ENCODE measurements around the gene GAL3ST1.
"Not testable (repeated sequence)": the region's sequence is repeated elsewhere in the genome, so short reads cannot be mapped to it uniquely, and the experiment has no call there.

GAL3ST1 gene

GRCh38 chr22:30561402-30562189, 12.9 kb downstream of the GAL3ST1 start:
- H3K27ac ChIP-seq (ENCODE audit: insufficient read depth in 1 of 2, low read depth in 1 of 2, low read length in 2 of 2, poor library complexity in 1 of 2, severe bottlenecking in 2 of 2): no peak overlapping the region
- H3K4me1 ChIP-seq (ENCODE audit: control extremely low read depth in 1 of 4, control insufficient read depth in 4 of 4, insufficient read depth in 4 of 4, low read length in 3 of 4): no peaks in the 10 kb centered on the region
- H3K9me3 ChIP-seq (ENCODE audit: control extremely low read depth in 1 of 5, control insufficient read depth in 4 of 5, insufficient read depth in 2 of 5, low read depth in 1 of 5, low read length in 4 of 5): no peaks in the 10 kb centered on the region
- 79% methylated on average over 10 of the region's 10 CpGs for WGBS (ENCODE audit: insufficient coverage)
- no peak for DNase-seq
- POLR2A ChIA-PET: no interaction called here
- CTCF ChIA-PET: interaction anchor here (0.6 to 0.9 kb wide), 2 partner anchors 9 to 601 kb away, joined by 3 read pairs; no protein-coding TSS in a partner anchor
- peaks cover 0 to 10% (median 0%) of the 10 kb centered on the region in 5 experiments for H3K27me3 ChIP-seq (replicated peaks in 2 of 5; ENCODE audit: control insufficient read depth in 4 of 5, insufficient read depth in 5 of 5, low read length in 4 of 5)
- no peaks in the 10 kb centered on the region for H3K36me3 ChIP-seq (ENCODE audit: control insufficient read depth in 4 of 4, insufficient read depth in 4 of 4, low read length in 3 of 4)
- no peak overlapping the region for H3K4me3 ChIP-seq (ENCODE audit: control insufficient read depth in 1 of 7, extremely low read depth in 1 of 7, insufficient read depth in 4 of 7, low read depth in 2 of 7, low read length in 6 of 7)

- 95% methylated on average over 6 of the region's 11 CpGs for WGBS (ENCODE audit: insufficient coverage)
- CTCF ChIA-PET; H3K4me1 ChIP-seq (ENCODE audit: control extremely low read depth in 1 of 4, control insufficient read depth in 4 of 4, insufficient read depth in 4 of 4, low read length in 3 of 4); POLR2A ChIA-PET; H3K4me3 ChIP-seq (ENCODE audit: control insufficient read depth in 1 of 7, extremely low read depth in 1 of 7, insufficient read depth in 4 of 7, low read depth in 2 of 7, low read length in 6 of 7); H3K9me3 ChIP-seq (ENCODE audit: control extremely low read depth in 1 of 5, control insufficient read depth in 4 of 5, insufficient read depth in 2 of 5, low read depth in 1 of 5, low read length in 4 of 5); H3K36me3 ChIP-seq (ENCODE audit: control insufficient read depth in 4 of 4, insufficient read depth in 4 of 4, low read length in 3 of 4); H3K27me3 ChIP-seq (replicated peaks in 2 of 5; ENCODE audit: control insufficient read depth in 4 of 5, insufficient read depth in 5 of 5, low read length in 4 of 5); H3K27ac ChIP-seq (ENCODE audit: insufficient read depth in 1 of 2, low read depth in 1 of 2, low read length in 2 of 2, poor library complexity in 1 of 2, severe bottlenecking in 2 of 2); DNase-seq: not testable (repeated sequence)
Measured at GRCh38 chr22:30560643-30561202, 13.7 kb downstream of the GAL3ST1 start.

- no peaks in the 10 kb centered on the region for H3K36me3 ChIP-seq (ENCODE audit: control insufficient read depth in 4 of 4, insufficient read depth in 4 of 4, low read length in 3 of 4)
Measured at GRCh38 chr22:30559889-30560288, 14.6 kb downstream of the GAL3ST1 start.

GRCh38 chr22:30557243-30557642, 17.2 kb downstream of the GAL3ST1 start:
- ChIA-PET CTCF (no interaction called here), POLR2A (no interaction called here)
- H3K4me3 ChIP-seq (ENCODE audit: control insufficient read depth in 1 of 7, extremely low read depth in 1 of 7, insufficient read depth in 4 of 7, low read depth in 2 of 7, low read length in 6 of 7): no peak overlapping the region
- H3K9me3 ChIP-seq (ENCODE audit: control extremely low read depth in 1 of 5, control insufficient read depth in 4 of 5, insufficient read depth in 2 of 5, low read depth in 1 of 5, low read length in 4 of 5): no peaks in the 10 kb centered on the region
- DNase-seq: no peak
- WGBS (ENCODE audit: insufficient coverage): 91% methylated on average over 7 of the region's 8 CpGs
- no peaks in the 10 kb centered on the region for H3K4me1 ChIP-seq (ENCODE audit: control extremely low read depth in 1 of 4, control insufficient read depth in 4 of 4, insufficient read depth in 4 of 4, low read length in 3 of 4)
- H3K36me3 ChIP-seq (ENCODE audit: control insufficient read depth in 4 of 4, insufficient read depth in 4 of 4, low read length in 3 of 4): no peaks in the 10 kb centered on the region
- H3K27me3 ChIP-seq (replicated peaks in 2 of 5; ENCODE audit: control insufficient read depth in 4 of 5, insufficient read depth in 5 of 5, low read length in 4 of 5): peaks cover 0 to 2% (median 0%) of the 10 kb centered on the region in 5 experiments
- H3K27ac ChIP-seq (ENCODE audit: insufficient read depth in 1 of 2, low read depth in 1 of 2, low read length in 2 of 2, poor library complexity in 1 of 2, severe bottlenecking in 2 of 2): no peak overlapping the region

More at GRCh38 chr22:30559889-30560288, 14.6 kb downstream of the GAL3ST1 start:
- Histone ChIP-seq H3K4me3 (ENCODE audit: control insufficient read depth in 1 of 7, extremely low read depth in 1 of 7, insufficient read depth in 4 of 7, low read depth in 2 of 7, low read length in 6 of 7) (no peak overlapping the region), H3K4me1 (ENCODE audit: control extremely low read depth in 1 of 4, control insufficient read depth in 4 of 4, insufficient read depth in 4 of 4, low read length in 3 of 4) (no peaks in the 10 kb centered on the region), H3K27ac (ENCODE audit: insufficient read depth in 1 of 2, low read depth in 1 of 2, low read length in 2 of 2, poor library complexity in 1 of 2, severe bottlenecking in 2 of 2) (no peak overlapping the region), H3K27me3 (replicated peaks in 2 of 5; ENCODE audit: control insufficient read depth in 4 of 5, insufficient read depth in 5 of 5, low read length in 4 of 5) (peaks cover 0 to 3% (median 0%) of the 10 kb centered on the region in 5 experiments), H3K9me3 (ENCODE audit: control extremely low read depth in 1 of 5, control insufficient read depth in 4 of 5, insufficient read depth in 2 of 5, low read depth in 1 of 5, low read length in 4 of 5) (no peaks in the 10 kb centered on the region)
- no peak for DNase-seq
- WGBS (ENCODE audit: insufficient coverage): 100% methylated on average over 4 of the region's 6 CpGs
- POLR2A ChIA-PET: no interaction called here
- CTCF ChIA-PET: no interaction called here

GRCh38 chr22:30556388-30556787, 18.1 kb downstream of the GAL3ST1 start:
- Histone ChIP-seq H3K9me3 (ENCODE audit: control extremely low read depth in 1 of 5, control insufficient read depth in 4 of 5, insufficient read depth in 2 of 5, low read depth in 1 of 5, low read length in 4 of 5) (no peaks in the 10 kb centered on the region), H3K27ac (ENCODE audit: insufficient read depth in 1 of 2, low read depth in 1 of 2, low read length in 2 of 2, poor library complexity in 1 of 2, severe bottlenecking in 2 of 2) (no peak overlapping the region), H3K4me1 (ENCODE audit: control extremely low read depth in 1 of 4, control insufficient read depth in 4 of 4, insufficient read depth in 4 of 4, low read length in 3 of 4) (no peaks in the 10 kb centered on the region), H3K4me3 (ENCODE audit: control insufficient read depth in 1 of 7, extremely low read depth in 1 of 7, insufficient read depth in 4 of 7, low read depth in 2 of 7, low read length in 6 of 7) (no peak overlapping the region), H3K27me3 (replicated peaks in 2 of 5; ENCODE audit: control insufficient read depth in 4 of 5, insufficient read depth in 5 of 5, low read length in 4 of 5) (no peaks in the 10 kb centered on the region), H3K36me3 (ENCODE audit: control insufficient read depth in 4 of 4, insufficient read depth in 4 of 4, low read length in 3 of 4) (no peaks in the 10 kb centered on the region)
- 100% methylated on average over 3 of the region's 6 CpGs for WGBS (ENCODE audit: insufficient coverage)
- POLR2A ChIA-PET: no interaction called here
- CTCF ChIA-PET: no interaction called here
- DNase-seq: no peak

- Histone ChIP-seq H3K27me3 (replicated peaks in 2 of 5; ENCODE audit: control insufficient read depth in 4 of 5, insufficient read depth in 5 of 5, low read length in 4 of 5) (peaks cover 0 to 2% (median 0%) of the 10 kb centered on the region in 5 experiments), H3K9me3 (ENCODE audit: control extremely low read depth in 1 of 5, control insufficient read depth in 4 of 5, insufficient read depth in 2 of 5, low read depth in 1 of 5, low read length in 4 of 5) (no peaks in the 10 kb centered on the region), H3K36me3 (ENCODE audit: control insufficient read depth in 4 of 4, insufficient read depth in 4 of 4, low read length in 3 of 4) (no peaks in the 10 kb centered on the region), H3K4me1 (ENCODE audit: control extremely low read depth in 1 of 4, control insufficient read depth in 4 of 4, insufficient read depth in 4 of 4, low read length in 3 of 4) (no peaks in the 10 kb centered on the region), H3K27ac (ENCODE audit: insufficient read depth in 1 of 2, low read depth in 1 of 2, low read length in 2 of 2, poor library complexity in 1 of 2, severe bottlenecking in 2 of 2) (no peak overlapping the region), H3K4me3 (ENCODE audit: control insufficient read depth in 1 of 7, extremely low read depth in 1 of 7, insufficient read depth in 4 of 7, low read depth in 2 of 7, low read length in 6 of 7) (no peak overlapping the region)
- ChIA-PET CTCF (no interaction called here), POLR2A (no interaction called here)
- DNase-seq: peak in 1 of 3 donors; percentile 9
- 97% methylated on average over 68 of the region's 73 CpGs for WGBS (ENCODE audit: insufficient coverage)
Measured at GRCh38 chr22:30555282-30556210, 18.9 kb downstream of the GAL3ST1 start.

- no peaks in the 10 kb centered on the region for H3K9me3 ChIP-seq (ENCODE audit: control extremely low read depth in 1 of 5, control insufficient read depth in 4 of 5, insufficient read depth in 2 of 5, low read depth in 1 of 5, low read length in 4 of 5)
- ChIA-PET POLR2A (no interaction called here), CTCF (no interaction called here)
- no peak for DNase-seq
- no peaks in the 10 kb centered on the region for H3K36me3 ChIP-seq (ENCODE audit: control insufficient read depth in 4 of 4, insufficient read depth in 4 of 4, low read length in 3 of 4)
- H3K4me3 ChIP-seq (ENCODE audit: control insufficient read depth in 1 of 7, extremely low read depth in 1 of 7, insufficient read depth in 4 of 7, low read depth in 2 of 7, low read length in 6 of 7): no peak overlapping the region
- WGBS (ENCODE audit: insufficient coverage): 100% methylated on average over 1 of the region's 7 CpGs
- H3K27ac ChIP-seq (ENCODE audit: insufficient read depth in 1 of 2, low read depth in 1 of 2, low read length in 2 of 2, poor library complexity in 1 of 2, severe bottlenecking in 2 of 2): no peak overlapping the region
- peaks cover 0 to 2% (median 0%) of the 10 kb centered on the region in 5 experiments for H3K27me3 ChIP-seq (replicated peaks in 2 of 5; ENCODE audit: control insufficient read depth in 4 of 5, insufficient read depth in 5 of 5, low read length in 4 of 5)
- no peaks in the 10 kb centered on the region for H3K4me1 ChIP-seq (ENCODE audit: control extremely low read depth in 1 of 4, control insufficient read depth in 4 of 4, insufficient read depth in 4 of 4, low read length in 3 of 4)
Measured at GRCh38 chr22:30553971-30554370, 20.5 kb downstream of the GAL3ST1 start.
